GM12875 (cell line): ENCODE results near the gene ANO4.
"Not testable (repeated sequence)": the region's sequence is repeated elsewhere in the genome, so short reads cannot be mapped to it uniquely, and the experiment has no call there.

Experiments
- H3K4me3 ChIP-seq: one replicate; pipeline ENCODE4 v1.5.1; 2011; ENCODE audit warnings: low read depth, low read length, control low read depth
- TF ChIP-seq, protein P1 (sequence below): IDR thresholded peaks from 2 replicates; pipeline ENCODE4 v1.5.1; 2011; ENCODE audit warnings: low read depth, mild to moderate bottlenecking, control low read depth, inconsistent platforms, low read length, moderate library complexity, borderline replicate concordance; ENCODE audit not compliant: insufficient read depth

ANO4 gene

DNA sequence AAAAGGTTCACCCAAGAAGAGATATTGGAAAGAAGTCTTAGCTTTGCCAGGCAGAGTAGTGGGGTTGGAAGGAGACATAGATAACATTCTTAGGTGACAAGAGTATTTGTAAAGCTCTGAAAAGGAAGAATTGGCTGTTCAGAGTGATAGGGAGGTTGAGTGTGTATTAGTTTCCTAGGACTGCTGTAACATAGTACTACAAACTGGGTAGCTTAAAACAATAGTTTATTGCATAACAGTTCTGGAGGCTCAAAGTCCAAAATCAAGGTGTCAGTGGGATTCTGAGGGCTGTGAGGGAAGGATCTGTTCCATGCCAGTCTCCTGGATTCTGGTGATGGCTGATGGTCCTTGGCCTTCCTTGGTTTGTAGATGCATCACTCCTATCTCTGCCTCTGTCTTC is 258.6 kb downstream of the ANO4 start:
- no peak overlapping the region for H3K4me3 ChIP-seq
- TF ChIP-seq, protein P1, sequence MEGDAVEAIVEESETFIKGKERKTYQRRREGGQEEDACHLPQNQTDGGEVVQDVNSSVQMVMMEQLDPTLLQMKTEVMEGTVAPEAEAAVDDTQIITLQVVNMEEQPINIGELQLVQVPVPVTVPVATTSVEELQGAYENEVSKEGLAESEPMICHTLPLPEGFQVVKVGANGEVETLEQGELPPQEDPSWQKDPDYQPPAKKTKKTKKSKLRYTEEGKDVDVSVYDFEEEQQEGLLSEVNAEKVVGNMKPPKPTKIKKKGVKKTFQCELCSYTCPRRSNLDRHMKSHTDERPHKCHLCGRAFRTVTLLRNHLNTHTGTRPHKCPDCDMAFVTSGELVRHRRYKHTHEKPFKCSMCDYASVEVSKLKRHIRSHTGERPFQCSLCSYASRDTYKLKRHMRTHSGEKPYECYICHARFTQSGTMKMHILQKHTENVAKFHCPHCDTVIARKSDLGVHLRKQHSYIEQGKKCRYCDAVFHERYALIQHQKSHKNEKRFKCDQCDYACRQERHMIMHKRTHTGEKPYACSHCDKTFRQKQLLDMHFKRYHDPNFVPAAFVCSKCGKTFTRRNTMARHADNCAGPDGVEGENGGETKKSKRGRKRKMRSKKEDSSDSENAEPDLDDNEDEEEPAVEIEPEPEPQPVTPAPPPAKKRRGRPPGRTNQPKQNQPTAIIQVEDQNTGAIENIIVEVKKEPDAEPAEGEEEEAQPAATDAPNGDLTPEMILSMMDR: no peak

DNA sequence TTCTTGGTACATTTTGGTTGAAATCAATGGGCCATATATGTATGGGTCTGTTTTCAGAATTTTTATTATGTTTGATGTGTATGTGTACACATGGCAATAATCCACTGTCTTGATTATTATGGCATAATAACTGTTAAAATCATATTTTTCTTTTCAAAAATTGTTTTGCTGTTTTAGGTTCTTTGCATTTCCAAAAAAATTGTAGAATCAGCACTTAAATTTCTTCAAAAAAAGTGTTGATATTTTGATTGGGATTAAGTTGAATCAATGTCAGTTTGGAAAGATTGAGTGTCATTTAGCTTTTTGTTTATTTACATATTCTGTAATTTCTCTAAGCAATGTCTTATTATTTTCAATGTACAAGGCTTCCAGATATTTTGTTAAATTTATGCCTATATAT is 261.4 kb downstream of the ANO4 start:
- no peak overlapping the region for H3K4me3 ChIP-seq
- TF ChIP-seq, protein P1: no peak

DNA sequence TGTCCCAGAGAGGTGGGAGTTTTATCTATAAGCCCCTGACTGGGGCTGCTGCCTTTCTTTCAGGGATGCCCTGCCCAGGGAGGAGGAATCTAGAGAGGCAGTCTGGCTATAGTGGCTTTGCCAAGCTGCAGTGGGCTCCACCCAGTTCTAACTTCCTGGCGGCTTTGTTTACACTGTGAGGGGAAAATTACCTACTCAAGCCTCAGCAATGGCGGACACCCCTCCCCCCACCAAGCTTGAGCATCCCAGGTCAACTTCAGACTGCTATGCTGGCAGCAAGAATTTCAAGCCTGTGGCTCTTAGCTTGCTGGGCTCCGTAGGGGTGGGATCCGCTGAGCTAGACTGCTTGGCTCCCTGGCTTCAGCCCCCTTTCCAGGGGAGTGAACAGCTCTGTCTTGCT is 267.9 kb downstream of the ANO4 start:
- not testable (repeated sequence) for H3K4me3 ChIP-seq

DNA sequence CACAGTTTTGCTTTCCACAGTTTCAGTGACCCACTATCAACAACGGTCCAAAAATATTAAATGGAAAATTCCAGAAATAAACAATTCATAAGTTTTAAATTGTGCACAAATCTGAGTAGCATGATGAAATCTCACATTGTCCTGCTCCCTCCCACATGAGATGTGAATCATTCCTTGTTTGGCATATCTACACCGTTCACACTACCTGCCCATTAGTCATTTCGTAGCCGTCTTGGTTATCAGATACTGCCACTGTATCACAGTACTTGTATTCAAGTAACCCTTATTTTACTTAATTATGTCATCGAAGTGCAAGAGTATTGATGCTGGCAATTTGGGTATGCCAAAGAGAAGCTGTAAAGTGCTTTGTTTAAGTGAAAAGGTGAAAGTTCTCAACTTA is 270.1 kb downstream of the ANO4 start:
- TF ChIP-seq, protein P1: no peak

DNA sequence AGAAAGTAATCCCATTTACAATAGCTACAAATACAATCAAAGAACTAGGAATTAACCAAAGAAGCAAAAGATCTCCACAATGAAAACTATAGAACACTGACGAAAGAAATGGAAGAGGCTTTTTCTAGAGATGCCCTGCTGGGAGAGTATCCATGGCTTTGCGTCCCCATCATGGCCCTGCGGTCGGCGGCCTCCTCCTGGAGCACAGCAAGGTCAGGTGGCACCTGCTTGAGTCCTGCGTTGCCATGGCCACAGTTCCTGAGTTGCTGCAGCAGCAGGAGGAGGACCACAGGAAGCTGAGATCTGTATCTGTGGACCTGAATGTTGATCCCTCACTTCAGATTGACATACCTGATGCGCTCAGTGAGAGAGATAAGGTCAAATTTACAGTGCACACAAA is 271.9 kb downstream of the ANO4 start:
- TF ChIP-seq, protein P1: no peak
- no peak overlapping the region for H3K4me3 ChIP-seq

More for the DNA sequence above, 270.1 kb downstream of the ANO4 start:
- no peak overlapping the region for H3K4me3 ChIP-seq

DNA sequence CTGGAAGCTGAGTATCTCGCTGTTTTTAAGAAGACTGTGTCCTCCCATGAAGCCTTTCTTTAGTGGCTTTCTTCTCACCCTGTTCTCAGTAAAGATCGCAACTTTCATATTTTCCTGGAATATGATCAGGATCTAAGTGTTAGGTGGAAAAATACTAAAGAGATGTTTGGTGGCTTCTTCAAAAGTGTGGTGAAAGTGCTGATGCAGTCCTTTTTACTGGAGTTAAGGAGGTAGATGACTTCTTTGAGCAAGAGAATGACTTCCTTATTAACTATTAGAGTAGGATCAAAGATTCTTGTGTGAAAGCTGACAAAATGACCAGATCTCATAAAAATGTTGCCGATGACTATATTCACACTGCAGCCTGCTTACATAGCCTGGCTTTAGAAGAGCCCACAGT is 273.8 kb downstream of the ANO4 start:
- TF ChIP-seq, protein P1: no peak
- H3K4me3 ChIP-seq: no peak overlapping the region

DNA sequence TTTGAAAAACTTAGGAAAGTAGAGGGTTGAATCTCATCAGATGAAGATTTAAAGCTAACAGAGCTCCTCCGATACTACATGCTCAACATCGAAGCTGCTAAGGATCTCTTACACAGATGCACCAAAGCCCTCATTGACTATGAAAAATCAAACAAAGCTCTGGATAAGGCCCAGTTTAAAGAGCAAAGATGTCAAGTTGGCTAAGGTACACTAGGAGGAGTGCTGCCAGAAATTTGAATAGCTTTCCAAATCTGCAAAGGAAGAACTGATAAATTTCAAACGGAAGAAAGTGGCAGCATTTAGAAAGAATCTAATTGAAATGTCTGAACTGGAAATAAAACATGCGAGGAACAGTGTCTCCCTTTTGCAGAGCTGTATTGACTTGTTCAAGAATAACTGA is 274.3 kb downstream of the ANO4 start:
- TF ChIP-seq, protein P1: no peak
- no peak overlapping the region for H3K4me3 ChIP-seq
